Activated CD4-positive, CD25-positive, alpha-beta regulatory T cell treated with anti-CD3 and anti-CD28 coated beads, Interleukin-2, amount 50 U/mL, for 72 hours (primary cell): ENCODE results near the gene APLP2.
"Not testable (repeated sequence)": the region's sequence is repeated elsewhere in the genome, so short reads cannot be mapped to it uniquely, and the experiment has no call there.

ENCODE experiments used
- DNase-seq: peaks from one replicate; pipeline ENCODE4 v3.0.0; 2021

APLP2 gene

DNA sequence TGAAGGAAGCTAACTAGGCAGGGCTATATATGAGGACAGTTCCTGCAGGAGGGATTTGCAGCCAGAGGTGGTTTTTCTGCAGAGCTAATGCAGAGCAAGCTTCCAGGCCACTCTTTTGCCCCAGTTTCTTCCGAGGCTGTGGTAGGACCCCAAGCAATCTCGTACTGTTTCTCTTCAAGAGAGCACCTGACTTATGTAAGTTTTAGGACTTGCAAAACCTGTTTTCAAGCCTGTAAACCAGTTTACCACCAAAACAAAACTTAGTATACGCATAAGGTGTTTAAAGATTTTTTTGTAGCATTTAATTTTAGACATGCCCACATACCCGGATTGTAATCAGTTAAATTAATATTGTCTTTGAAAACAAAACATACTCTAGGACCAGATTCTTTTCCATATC lies 7.7 kb upstream of the APLP2 start:
- no peak for DNase-seq

DNA sequence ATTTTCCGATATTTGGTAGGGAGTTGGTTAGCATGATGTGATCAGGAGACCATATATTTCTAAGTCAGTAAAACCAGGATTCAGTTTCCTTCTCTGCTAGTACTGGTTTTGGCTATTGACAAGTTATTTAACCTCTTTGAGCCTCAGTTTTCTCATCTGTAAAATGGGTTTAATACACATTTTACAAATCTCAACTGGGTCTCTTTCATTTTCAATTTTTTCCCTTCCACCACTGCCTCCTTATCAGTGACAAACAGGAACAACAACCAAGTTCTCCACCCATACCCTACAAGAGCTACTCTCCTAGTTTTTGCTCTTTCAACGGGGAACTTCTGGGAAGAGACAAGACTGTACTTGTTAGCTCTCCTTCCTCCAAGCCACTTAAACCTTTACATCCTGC lies 6.2 kb upstream of the APLP2 start:
- DNase-seq, result no peak

DNA sequence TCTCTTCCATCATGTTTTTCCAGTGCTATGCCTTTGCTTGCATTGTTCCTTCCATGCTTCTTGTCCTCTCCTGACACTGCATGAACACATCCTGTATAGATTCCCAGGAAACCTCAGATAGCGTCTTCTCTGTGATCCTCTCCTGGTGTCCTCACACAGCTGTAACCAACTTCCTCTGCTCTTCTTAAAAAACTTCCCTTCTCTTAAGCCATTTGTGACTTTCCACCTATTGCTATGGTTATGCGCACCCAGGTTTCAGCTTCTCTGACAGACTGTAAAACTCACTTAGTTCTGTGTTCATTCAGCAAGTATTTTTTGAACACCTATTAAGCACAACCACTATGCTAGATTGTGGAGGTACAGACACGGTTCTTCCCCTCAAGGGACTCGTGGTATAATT lies 5.1 kb upstream of the APLP2 start:
- DNase-seq, result no peak

GRCh38 chr11:130066338-130066737 lies 3.4 kb upstream of the APLP2 start:
- no peak for DNase-seq

- no peak for DNase-seq
Observed at GRCh38 chr11:130068546-130068985, 1.1 kb upstream of the APLP2 start.

- no peak for DNase-seq
Observed at GRCh38 chr11:130068986-130069658, 572 bp upstream of the APLP2 start.

DNA sequence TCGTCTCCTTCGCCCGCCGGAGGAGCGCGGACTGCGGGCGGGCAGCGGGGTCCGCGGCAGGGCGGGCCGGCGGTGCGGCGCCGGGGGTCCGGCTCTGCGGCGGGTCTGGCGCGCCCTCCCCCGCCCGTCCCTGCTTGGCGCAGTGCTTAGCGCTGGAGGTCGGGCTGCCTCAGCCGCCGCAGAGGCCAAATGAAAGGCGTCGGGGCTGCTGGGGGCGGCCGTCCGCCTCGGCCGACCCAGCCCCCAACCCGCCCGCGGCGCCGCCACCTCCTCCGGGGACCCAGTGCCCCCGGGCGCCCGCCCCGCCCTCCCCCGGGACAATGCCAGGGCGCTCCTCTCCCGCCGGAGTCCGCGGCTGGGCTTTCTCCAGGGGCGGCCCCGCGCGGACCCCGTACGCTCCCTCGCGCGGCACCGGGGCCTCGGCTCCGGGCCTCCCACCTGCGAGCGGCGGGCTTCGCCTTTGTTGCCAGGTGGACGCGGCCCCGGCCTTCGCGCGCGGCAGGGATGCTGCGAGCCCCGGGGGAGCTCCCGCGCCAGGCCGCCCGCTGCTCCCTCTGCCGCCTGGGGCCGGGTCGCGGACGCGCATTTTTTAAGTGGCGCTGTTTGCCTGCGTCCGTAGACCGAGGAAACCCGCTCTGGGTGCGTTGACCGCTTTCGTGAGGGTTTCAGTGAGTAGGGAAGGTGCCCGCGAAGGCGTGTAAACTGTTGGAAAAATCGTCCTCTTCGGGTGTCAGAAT lies 583 bp downstream of the APLP2 start:
- DNase-seq, result peak; percentile 54

DNA sequence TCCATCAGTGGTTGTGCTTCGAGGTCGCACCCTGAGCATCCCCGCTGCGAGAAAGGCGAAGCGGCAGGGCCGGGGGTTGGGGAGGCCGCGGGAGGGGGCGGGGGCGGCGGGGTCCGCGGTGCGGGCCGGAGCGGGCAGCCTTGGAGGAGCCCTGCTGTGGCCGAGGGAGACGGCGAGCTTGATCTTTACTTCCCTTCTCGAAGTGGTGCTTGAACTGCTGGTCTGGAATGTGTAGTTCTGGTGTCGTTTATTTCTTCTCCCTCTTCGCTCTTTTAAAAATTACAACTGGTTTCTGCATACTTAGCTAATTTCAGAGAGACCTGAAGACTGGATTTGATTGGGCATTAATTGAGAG lies 1.1 kb downstream of the APLP2 start:
- no peak for DNase-seq

DNA sequence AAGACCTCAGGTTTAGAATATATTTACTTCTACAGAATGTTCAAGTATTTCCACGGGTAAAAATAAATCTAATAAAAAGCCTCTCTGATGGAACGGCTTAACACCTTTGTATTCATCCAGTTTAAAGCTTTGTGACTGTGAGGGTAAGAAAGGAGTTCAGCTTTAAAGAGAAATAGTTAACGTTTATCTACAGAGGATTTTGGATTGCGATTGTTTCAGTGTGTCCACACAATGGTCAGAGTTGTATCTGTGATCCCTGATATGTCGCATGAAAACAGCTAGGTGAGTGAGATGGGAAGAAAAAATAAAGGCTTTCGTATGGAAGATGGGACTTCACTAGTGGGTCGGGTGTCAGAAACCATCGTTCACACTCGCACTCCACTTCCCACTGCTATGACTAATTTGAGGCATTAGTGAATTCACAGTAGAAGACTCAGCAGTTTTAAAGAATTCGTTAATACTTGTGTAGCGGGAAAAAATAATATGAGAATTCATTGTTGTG lies 1.6 kb downstream of the APLP2 start:
- no peak for DNase-seq

DNA sequence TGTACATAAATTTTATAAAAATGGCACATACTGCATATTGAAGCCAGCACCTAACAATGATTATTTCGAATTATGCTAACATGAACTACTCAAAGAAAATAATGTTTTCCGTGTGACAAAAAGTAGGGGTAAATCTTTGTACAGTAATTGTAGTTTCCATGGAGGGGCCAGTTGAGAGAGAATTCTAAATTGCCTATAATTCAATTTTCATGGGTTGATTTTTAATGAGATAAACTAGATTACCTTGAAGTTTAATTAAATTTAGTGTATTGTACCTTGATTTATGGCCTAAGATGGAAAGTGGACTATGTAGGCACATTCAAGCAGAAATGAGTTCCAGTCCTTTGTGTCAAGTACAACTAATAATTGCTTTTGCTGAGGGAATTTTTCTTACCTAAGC lies 5.0 kb downstream of the APLP2 start:
- no peak for DNase-seq

DNA sequence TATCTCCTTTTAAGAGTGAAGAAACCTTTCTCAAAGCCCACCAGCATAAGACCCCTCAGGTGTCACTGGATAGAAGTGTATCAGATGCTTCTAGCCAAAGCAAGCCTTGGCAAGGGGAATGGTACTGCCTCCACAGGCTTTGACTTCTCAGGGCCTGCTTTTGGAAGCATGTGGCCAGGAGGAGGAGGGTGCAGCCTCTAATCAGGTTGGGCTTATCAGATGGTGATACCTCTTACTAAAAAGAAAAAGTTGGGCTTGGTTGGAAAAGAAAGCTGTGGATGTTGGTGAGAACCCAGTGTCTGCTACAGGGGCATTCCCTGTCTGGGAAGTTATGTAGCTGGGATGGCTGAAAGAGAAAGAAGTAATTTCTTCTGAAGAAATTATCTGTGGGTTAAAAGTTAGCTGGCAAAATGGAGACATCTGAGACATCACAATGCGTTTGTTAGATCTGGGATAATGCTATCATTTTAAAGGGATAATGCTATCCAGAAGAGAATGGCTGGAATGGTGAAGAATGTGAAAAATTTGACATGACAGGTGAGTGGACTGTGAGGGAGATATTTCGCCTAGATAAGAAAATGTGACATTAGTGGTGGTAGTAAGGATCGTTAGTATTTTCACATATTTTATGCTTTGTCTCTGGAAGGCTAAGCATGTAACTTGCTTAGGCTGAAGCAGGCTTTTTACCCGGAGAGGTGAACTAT lies 7.2 kb downstream of the APLP2 start:
- DNase-seq, result no peak

DNA sequence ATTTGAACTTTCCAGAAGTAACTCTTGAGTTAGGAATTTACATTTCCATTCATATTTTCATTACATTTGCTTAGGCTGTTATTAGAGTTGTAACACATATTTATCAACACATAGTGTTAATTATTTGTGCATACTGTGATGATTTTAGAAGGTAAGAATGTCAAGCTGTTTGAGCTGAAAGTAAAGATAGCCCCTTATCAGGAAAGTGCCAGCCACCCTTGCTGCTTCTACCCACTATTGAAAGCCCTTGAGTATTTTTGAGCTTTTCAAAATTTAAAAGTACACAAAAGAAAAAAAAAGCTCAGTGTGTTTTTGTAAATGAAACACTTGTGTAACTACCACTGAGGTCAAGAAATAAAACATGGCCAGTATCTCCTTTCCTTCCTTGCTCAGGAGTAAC lies 8.0 kb downstream of the APLP2 start:
- DNase-seq, result no peak

DNA sequence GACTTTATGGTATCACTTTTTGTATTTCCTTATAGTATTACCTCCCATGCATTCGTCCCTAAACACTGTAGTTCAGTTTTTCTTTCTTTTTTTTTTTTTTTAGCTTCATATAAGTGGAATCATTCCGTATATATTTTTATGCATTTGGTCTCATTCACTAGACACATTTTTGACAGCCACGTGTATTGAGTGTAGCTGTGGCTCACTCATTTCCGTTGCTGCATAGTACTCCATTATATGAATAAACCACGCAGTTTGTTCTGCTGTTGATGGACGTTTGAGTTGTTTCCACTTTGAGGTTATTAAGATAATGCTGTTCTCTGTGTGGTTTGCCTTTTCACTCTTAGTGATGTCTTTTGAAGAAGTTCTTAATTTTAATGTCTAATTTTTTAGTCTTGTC lies 8.4 kb downstream of the APLP2 start:
- DNase-seq, result no peak

DNA sequence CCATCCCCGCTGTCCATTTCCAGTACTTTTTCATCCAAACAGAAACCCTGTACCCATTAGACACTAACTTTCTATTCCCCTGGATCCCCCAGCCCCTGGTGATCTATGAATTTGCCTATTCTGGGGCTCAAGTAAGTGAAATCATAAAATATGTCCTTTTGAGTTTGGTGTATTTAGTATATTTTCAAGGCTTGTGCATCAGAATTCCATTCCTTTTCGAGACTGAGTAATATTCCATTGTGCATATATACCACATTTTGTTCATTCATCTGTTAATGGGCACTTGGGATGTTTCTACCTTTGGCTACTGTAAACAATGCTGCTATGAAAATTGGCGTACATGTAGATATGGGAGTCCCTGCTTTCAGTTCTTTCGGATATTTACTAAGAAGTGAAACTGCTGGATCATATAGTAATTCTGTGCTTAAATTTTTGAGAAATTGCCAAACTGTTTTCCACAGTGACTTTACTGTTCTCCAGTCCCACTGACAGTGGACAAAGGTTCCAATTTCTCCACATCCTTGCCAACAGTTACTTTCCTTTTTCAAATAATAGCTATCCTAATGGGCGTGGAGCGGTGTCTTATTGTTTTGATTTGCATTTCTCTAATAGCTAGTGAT lies 16.1 kb downstream of the APLP2 start:
- DNase-seq, result no peak

- DNase-seq, result no peak
Observed at GRCh38 chr11:130086669-130087068, 17.0 kb downstream of the APLP2 start.

DNA sequence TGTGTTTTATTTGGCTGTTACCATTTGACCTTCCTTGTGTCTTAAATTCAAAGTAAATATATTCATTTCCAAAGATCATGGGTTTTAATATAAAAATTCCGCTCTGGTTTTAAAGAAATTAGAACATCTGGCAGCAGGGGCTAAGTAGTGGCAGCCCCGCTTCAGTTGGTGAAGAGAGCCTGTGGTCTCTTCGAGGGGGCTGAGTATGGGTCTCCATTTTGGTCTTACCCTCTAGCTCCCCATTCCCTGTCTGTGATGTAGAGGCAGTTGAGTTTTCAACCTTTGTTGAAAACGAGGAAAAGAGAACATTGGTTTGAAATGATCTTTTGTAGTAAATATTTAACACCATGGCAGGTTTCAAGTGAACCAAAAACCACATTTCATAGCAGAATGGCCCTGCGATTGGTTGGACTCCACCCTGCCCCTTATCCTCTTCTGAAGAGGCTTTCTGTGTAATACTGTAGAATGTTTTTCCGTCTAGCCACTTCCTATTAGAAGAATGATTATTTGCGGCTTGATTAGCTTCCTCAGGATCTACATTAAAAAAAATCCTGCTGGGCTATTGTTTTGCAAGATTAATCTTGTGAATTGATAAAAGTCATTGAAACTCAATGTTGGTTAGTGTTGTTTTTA lies 17.7 kb downstream of the APLP2 start:
- no peak for DNase-seq

GRCh38 chr11:130088217-130088616 lies 18.5 kb downstream of the APLP2 start:
- DNase-seq, result no peak

DNA sequence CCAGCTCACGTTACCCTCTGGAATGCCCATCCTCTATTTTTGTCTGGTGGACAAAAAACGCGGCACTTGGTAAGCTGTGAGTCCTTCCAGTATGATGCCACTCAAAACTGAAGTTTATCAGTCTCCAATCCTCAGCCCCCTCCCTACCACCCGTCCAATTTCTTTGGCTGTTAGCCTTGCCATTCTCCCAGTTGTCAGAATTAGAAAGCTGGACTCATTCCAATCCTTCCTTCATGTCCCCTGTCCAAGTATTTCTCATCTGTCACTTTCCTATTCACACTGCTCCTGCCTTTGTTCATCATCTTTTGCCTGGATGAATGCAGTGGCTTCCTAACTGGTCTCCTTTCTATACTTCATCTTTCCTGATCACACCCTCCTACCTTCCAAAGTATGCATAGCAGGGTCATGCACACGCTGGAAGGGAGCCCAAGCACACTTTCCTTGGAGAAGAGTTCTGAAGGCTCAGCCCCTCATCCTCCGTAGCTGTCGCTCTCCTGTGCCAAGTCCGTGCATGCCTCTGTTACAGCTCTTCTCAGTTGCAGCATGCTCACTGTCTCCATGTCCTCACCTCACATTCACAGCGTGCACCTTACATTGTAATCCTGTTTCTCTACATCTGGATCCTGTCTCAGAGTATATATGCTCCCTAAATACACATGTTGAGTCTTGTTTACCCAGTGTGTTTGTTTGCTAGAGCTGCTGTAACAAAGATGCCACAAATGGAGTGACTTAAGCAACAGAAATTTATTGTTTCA lies 19.4 kb downstream of the APLP2 start:
- no peak for DNase-seq

DNA sequence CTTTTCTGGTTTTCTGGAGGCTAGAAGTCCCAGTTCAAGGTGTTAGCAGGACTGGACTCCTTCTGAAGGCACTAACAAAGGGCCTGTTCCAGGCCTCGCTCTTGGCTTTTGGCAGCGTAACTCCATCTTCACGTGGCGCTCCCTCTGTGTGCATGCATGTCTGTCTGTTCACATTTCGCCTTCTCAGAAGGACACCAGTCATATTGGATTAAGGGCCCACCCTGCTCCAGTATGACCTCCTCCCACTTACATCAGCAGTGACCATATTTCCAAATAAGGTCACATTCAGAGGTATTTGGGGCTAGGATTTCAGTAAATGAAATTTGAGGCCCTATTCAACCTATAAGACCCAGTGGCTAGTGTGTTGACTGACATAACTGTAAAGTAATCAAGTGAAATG lies 20.0 kb downstream of the APLP2 start:
- DNase-seq, result no peak

DNA sequence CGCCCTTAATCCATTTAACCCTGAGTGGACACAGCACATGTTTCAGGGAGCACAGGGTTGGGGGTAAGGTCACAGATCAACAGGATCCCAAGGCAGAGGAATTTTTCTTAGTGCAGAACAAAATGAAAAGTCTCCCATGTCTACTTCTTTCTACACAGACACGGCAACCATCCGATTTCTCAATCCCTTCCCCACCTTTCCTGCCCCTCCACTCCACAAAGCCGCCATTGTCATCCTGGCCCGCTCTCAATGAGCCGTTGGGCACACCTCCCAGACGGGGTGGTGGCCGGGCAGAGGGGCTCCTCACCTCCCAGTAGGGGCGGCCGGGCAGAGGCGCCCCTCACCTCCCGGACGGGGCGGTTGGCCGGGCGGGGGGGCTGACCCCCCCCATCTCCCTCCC lies 20.8 kb downstream of the APLP2 start:
- not testable (repeated sequence) for DNase-seq

DNA sequence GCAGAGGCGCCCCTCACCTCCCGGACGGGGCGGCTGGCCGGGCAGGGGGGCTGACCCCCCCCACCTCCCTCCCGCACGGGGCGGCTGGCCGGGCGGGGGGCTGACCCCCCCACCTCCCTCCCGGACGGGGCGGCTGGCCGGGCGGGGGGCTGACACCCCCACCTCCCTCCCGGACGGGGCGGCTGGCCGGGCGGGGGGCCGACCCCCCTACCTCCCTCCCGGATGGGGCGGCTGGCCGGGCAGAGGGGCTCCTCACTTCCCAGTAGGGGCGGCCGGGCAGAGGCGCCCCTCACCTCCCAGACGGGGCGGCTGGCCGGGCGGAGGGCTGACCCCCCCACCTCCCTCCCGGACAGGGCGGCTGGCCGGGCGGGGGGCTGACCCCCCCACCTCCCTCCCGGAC lies 21.5 kb downstream of the APLP2 start:
- DNase-seq, result not testable (repeated sequence)

GRCh38 chr11:130092661-130093060 lies 23.0 kb downstream of the APLP2 start:
- DNase-seq, result no peak
